Left lobe of liver (tissue), 2 donors: Measurements from ENCODE around the gene CEMIP. TPM values are rescaled to one million over a fixed set of nuclear protein-coding genes. Genes with fewer than 3 reads are reported as not detected.
A peak's percentile ranks its signal among the peaks of the same experiment; 100 is the strongest.
"Not testable (repeated sequence)": the region's sequence is repeated elsewhere in the genome, so short reads cannot be mapped to it uniquely, and the experiment has no call there.

ENCODE experiments used
- ATAC-seq: fragments of 200-7000 bp; cut with Tn5 transposase; one replicate; pipeline ENCODE4 v1.9.1; 2020; ENCODE audit warnings: mild to moderate bottlenecking, moderate library complexity
- DNase-seq: peaks from one replicate; pipeline ENCODE4 v3.0.0-alpha.2; 2020; ENCODE audit warnings: low spot score
- total RNA-seq: library from RNA; stranded (reverse); gene quantifications from one replicate; pipeline ENCODE4 v1.2.1, GENCODE V29; 2021
- donor health status: DM: no; HTN: no; CAD: no; lungs with moderate emphysema.
- donor health status: DM: no; HTN: yes; CAD: no.

Gene CEMIP
- total RNA-seq, 1 donor from 2014 or later, result 0.50 TPM

DNA sequence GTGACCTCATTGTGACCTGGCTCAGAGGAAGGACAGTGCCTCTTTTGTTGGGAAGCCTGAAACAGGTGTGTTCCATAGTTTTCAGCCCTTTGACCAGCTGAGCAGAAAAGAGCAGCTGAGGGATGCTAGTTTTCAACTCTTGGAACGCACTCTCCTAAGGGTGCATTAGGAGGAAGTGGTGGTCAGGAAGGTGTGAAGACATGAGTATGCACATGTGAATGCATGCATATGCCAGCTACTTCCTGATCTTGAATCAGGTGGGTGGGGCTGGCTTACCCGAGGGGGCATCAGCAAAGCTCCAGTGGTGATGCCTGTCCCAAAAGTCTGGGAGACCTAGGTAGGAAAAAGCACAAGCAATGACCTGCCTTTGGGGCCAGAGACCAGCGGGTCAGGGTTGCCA, 23.3 kb upstream of the CEMIP start:
- ATAC-seq (no peak), DNase-seq (no peak)

GRCh38 chr15:80758130-80758745, 20.9 kb upstream of the CEMIP start:
- ATAC-seq, result peak; percentile 73
- no peak for DNase-seq

GRCh38 chr15:80760960-80761359, 18.2 kb upstream of the CEMIP start:
- DNase-seq, result no peak
- ATAC-seq, result no peak

DNA sequence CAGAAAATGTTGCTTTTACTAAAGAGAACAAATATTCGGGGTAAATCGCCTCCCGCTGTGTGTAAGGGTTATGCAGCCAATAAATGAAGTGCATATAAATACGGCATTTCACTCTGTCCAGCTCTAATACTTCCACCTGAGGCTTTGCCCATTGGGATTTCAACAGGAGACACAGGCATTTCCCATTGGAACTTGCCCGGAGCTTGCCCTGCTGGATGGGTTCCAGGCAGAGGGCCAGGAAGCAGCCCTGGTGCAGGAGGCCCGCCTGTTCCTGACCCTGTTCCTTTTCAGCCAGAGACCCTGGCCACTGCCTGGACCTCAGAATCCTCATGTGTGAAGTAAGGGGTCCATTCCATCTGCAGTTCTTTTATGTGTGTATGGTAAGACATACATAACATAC, 17.4 kb upstream of the CEMIP start:
- DNase-seq, result no peak
- ATAC-seq, result peak; percentile 71

DNA sequence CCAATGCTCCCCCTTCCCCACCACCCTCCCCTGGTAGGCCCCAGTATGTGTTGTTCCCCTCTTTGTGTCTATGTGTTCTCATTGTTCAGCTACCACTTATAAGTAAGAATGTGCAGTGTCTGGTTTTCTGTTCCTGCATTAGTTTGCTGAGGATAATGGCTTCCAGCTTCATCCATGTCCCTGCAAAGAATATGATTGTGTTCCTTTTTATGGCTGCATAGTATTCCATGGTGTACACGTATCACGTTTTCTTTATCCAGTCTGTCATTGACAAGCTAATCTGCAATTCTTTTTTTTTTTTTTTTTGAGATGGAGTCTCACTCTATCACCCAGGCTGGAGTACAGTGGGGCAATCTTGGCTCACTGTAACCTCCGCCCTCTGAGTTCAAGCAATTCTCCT, 15.9 kb upstream of the CEMIP start:
- DNase-seq, ATAC-seq: not testable (repeated sequence)

DNA sequence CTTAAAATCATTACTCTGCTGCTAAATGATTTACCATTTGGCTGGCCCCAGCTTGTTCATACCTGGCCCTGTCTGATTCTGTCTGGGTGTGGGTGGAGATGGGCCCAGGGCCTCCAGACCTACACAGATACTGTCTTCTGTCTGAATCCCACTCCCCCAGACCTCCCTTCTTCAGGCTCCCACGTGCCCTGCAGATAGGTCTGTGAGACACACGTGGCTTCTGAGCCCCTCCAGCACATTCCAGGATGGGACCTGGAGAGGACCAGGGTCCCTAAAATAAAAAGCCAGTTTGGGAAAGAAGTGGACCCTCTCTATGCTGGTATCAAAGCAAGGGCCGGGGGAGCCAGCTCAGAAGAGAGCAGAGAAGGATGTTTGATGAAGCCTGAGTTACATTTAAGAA, 14.6 kb upstream of the CEMIP start:
- DNase-seq (no peak), ATAC-seq (peak; percentile 56)

- DNase-seq, result no peak
- no peak for ATAC-seq
Measured at GRCh38 chr15:80766275-80766674, 12.9 kb upstream of the CEMIP start.

DNA sequence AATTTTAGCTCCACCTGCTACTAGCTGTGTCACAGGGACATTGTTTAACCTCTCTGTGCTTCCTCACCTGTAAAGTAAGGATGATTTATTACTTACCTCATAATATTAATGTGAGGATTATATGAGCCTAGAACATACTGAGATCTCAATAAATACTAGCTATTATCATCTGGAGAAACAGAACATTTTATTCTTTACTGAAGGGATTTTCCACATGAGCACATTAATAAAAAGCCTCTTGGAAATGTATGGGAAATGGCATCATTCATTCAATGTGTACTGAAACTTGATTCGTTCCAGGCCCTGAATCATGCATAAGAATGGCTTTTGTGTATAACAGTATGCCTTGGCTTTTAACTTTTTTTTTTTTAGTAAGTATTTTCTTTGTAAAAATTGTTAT, 11.0 kb upstream of the CEMIP start:
- DNase-seq, result no peak
- ATAC-seq, result no peak

- no peak for ATAC-seq
- DNase-seq, result no peak
Measured at GRCh38 chr15:80769153-80769828, 9.9 kb upstream of the CEMIP start.

- ATAC-seq, result no peak
- no peak for DNase-seq
Measured at GRCh38 chr15:80769829-80770705, 9.1 kb upstream of the CEMIP start.

DNA sequence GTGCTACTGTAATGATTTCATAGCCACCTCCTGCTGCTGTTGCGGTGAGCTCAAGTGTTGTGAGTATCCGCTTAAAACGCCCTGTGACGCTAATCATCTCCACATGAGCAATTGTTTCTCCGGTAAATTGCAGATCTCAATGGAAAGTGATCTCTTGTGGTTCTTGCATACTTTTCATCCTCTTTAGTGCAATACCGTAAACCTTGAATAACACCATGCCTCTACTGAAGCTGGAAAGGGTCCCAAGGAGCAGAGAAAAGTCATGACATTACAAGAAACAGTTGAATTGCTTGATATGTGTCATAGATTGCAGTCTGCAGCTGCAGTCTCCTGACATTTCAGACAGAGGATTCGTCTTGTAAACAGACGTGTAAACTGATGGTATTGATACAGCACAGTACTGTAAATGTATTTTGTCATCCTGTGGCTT, 6.0 kb upstream of the CEMIP start:
- ATAC-seq, result no peak
- no peak for DNase-seq

- no peak for ATAC-seq
Measured at GRCh38 chr15:80773792-80774352, 5.3 kb upstream of the CEMIP start.

GRCh38 chr15:80774486-80774885, 4.7 kb upstream of the CEMIP start:
- DNase-seq (no peak), ATAC-seq (no peak)

More at GRCh38 chr15:80773792-80774352, 5.3 kb upstream of the CEMIP start:
- DNase-seq, result no peak

DNA sequence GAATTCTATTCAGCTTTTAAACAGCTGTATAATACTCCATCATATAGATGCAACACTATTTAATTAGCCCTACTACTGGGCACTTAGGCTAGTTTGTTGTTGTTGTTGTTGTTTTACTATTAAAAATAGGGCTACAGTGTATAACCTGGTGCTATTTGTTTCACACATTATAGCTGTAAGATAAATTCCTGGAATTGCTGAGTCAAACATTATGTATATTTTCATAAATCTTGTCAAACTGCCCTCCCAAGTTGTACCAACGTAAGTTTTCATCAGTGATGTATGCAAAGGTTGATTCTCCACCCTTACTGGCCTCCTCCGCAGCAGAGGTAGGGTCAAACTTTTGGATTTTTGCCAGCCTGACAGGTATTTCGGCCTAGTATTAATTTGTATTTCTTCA, 3.8 kb upstream of the CEMIP start:
- no peak for DNase-seq

DNA sequence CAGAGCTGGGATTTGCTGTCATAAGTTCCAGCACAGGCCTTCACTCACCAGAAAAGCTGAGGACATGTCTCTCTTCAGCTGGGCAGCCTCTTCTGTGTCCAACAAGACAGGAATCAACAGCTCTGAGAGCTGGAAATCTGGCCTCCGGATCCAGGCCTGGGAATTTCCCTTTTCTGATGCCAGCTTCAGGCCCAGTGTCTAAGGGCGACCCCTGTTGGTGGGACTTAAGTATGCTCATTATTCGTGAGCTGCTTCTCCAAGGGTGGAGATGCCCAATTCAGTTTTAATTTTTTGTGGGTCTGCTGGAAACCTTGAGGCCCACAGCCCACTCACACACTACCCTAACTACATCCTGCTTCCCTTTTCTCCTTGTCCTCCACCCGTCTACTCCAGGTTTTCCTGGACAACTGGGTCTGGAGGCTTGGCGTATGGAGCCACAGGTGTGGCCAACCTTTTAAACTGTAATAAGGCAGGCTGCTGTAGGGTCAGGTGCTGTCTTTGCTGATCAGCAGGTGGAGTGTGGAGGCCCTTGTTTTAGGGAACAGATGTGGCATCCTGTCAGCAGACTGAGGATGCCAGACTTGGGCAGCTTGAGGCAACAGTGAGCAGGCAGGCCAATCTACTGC, 2.6 kb upstream of the CEMIP start:
- ATAC-seq, result peak; percentile 79
- peak; percentile 74 for DNase-seq

More for the DNA sequence above, 3.8 kb upstream of the CEMIP start:
- ATAC-seq, result no peak

- no peak for DNase-seq
- no peak for ATAC-seq
Measured at GRCh38 chr15:80777137-80777536, 2.0 kb upstream of the CEMIP start.

DNA sequence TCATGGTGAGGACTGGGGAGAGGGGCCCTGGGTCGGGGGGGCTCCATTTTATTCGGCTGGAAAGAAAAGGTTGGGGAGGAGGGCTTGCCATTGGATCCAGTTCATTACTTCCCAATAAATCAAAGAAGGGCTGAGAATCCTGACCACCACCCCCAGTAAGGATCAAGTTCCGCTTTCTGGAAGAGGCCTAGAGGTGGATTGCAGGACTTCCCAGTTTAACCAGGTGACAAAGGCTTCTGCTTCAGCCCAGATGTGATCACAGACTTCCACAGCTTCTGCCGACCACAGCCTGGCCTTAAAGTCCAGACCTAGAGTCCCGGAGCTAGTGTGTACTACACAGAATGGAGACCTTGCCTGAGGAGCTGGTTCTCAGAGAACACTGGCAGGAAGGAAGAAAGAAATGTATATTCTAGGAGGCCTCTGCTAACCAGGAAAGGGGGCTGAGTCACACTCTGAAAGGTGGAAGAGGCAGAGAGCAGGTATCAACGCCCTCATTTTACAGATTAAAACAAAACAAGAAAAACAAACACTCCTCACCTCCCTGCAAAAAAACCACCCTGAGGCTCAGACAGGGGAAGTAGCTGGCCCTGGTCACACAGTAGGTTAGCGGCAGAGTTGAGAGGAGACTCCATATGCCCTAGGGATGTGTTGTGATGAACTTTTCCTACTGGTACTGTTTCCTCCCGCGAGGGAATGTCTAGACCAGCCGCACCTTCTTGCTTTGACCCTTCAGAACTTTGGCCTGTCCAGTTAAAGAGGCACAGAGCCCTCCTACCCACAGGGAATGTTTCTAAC, 1.1 kb upstream of the CEMIP start:
- DNase-seq, result no peak
- ATAC-seq, result no peak

GRCh38 chr15:80778621-80778963, 578 bp upstream of the CEMIP start:
- no peak for DNase-seq
- ATAC-seq, result no peak

- DNase-seq (no peak), ATAC-seq (peak; percentile 20)
Measured at GRCh38 chr15:80779658-80780415, 667 bp downstream of the CEMIP start.
